ENCODE results near the gene MOV10.
A peak's percentile ranks its signal among the peaks of the same experiment; 100 is the strongest.

MOV10 gene

GRCh38 chr1:112712701-112713128 is 38.3 kb downstream of the MOV10 start:
- H3K4me3 ChIP-seq (ENCODE audit: low read depth, low read length), result no peak overlapping the region
- no peak for TF ChIP-seq CTCF (IDR thresholded peaks at IDR 0.05; ENCODE audit: borderline replicate concordance, insufficient read depth, low read depth, low read length)

GRCh38 chr1:112713466-112714312 is 39.2 kb downstream of the MOV10 start:
- peak overlapping the region; percentile 62 for H3K4me3 ChIP-seq (ENCODE audit: low read depth, low read length)
- no peak for TF ChIP-seq CTCF (IDR thresholded peaks at IDR 0.05; ENCODE audit: borderline replicate concordance, insufficient read depth, low read depth, low read length)

GRCh38 chr1:112714313-112715263 is 40.1 kb downstream of the MOV10 start:
- peak overlapping the region; percentile 62 for H3K4me3 ChIP-seq (ENCODE audit: low read depth, low read length)
- 0 out of 2 replicates have a peak, but pooled peaks have one; percentile 20 for TF ChIP-seq CTCF (IDR thresholded peaks at IDR 0.05; ENCODE audit: borderline replicate concordance, insufficient read depth, low read depth, low read length)

- H3K4me3 ChIP-seq (ENCODE audit: low read depth, low read length), result peak within 1 kb of the TSS; percentile 62
- no peak for TF ChIP-seq CTCF (IDR thresholded peaks at IDR 0.05; ENCODE audit: borderline replicate concordance, insufficient read depth, low read depth, low read length)
Measured at GRCh38 chr1:112715264-112716053, 41.0 kb downstream of the MOV10 start, which contains the start of gene PPM1J. Gene PPM1J, minus strand, starts transcription at chr1:112715332. Its CDS starts 31 bp downstream, at chr1:112715301.

GRCh38 chr1:112716133-112716720 is 41.8 kb downstream of the MOV10 start:
- no peak overlapping the region for H3K4me3 ChIP-seq (ENCODE audit: low read depth, low read length)
- peak; percentile 92 for TF ChIP-seq CTCF (IDR thresholded peaks at IDR 0.05; ENCODE audit: borderline replicate concordance, insufficient read depth, low read depth, low read length)

- no peak overlapping the region for H3K4me3 ChIP-seq (ENCODE audit: low read depth, low read length)
- TF ChIP-seq CTCF (IDR thresholded peaks at IDR 0.05; ENCODE audit: borderline replicate concordance, insufficient read depth, low read depth, low read length), result no peak
Measured at GRCh38 chr1:112717263-112717873, 42.9 kb downstream of the MOV10 start.

Measured in GM12875 (cell line).